Progenitor cell of endocrine pancreas (in vitro differentiated cells): Measurements from ENCODE around the gene TPGS1. TPM values are rescaled to one million over a fixed set of nuclear protein-coding genes. Genes with fewer than 3 reads are reported as not detected.

Experiments
- DNase-seq: peaks from one replicate; pipeline ENCODE4 v3.0.0; 2021; ENCODE audit warnings: low spot score; ENCODE audit not compliant: unreplicated experiment
- H3K27ac Mint-ChIP-seq: 2 replicates; pipeline ENCODE4 v1.8.0; 2021; ENCODE audit warnings: mild to moderate bottlenecking, moderate library complexity, mixed read lengths
- H3K27me3 Mint-ChIP-seq: 2 replicates; pipeline ENCODE4 v1.8.0; 2021; ENCODE audit warnings: mixed read lengths
- H3K36me3 Mint-ChIP-seq: 2 replicates; pipeline ENCODE4 v1.8.0; 2022; ENCODE audit warnings: mixed read lengths; ENCODE audit not compliant: insufficient read depth
- H3K4me1 Mint-ChIP-seq: 2 replicates; pipeline ENCODE4 v1.8.0; 2021; ENCODE audit warnings: low read depth, mixed read lengths
- H3K4me3 Mint-ChIP-seq: 2 replicates; pipeline ENCODE4 v1.8.0; 2021; ENCODE audit warnings: low read depth, mild to moderate bottlenecking, moderate library complexity, mixed read lengths
- H3K9me3 Mint-ChIP-seq: 2 replicates; pipeline ENCODE4 v1.8.0; 2021; ENCODE audit warnings: low read depth, mixed read lengths
- CTCF ChIP-seq: fragments of 200-600 bp; sonication (generic); IDR thresholded peaks from one replicate; pipeline ENCODE4 v1.5.0; 2021; ENCODE audit warnings: antibody characterized with exemption, mild to moderate bottlenecking; ENCODE audit not compliant: unreplicated experiment
- total RNA-seq: library from RNA; stranded (reverse); gene quantifications from 2 replicates; pipeline ENCODE4 v1.2.1, GENCODE V29; 2021

The TPGS1 gene
- total RNA-seq, 1 donor from 2014 or later = 16.4 TPM

- H3K4me1 Mint-ChIP-seq = peaks cover 7% of the 10 kb centered on the region
- peak overlapping the region; percentile 92 for H3K27ac Mint-ChIP-seq
- H3K9me3 Mint-ChIP-seq = no peaks in the 10 kb centered on the region
- no peak for TF ChIP-seq CTCF
- H3K27me3 Mint-ChIP-seq = peaks cover 10% of the 10 kb centered on the region
- peak overlapping the region; percentile 80 for H3K4me3 Mint-ChIP-seq
- DNase-seq = no peak
- no peaks in the 10 kb centered on the region for H3K36me3 Mint-ChIP-seq
Observed at GRCh38 chr19:530134-531008, 23.1 kb downstream of the TPGS1 start.

GRCh38 chr19:531009-531752 lies 23.9 kb downstream of the TPGS1 start:
- Mint-ChIP-seq H3K4me1 (peaks cover 7% of the 10 kb centered on the region), H3K27me3 (peaks cover 4% of the 10 kb centered on the region), H3K27ac (peak overlapping the region; percentile 92), H3K36me3 (no peaks in the 10 kb centered on the region), H3K4me3 (peak overlapping the region; percentile 80), H3K9me3 (no peaks in the 10 kb centered on the region)
- TF ChIP-seq CTCF = no peak
- DNase-seq = peak; percentile 92

GRCh38 chr19:531753-532560 lies 24.7 kb downstream of the TPGS1 start, which contains the start of gene CDC34:
CDC34 (plus strand) TSS chr19:531760; CDS start chr19:531932, 172 bp downstream.
- H3K4me3 Mint-ChIP-seq = peak within 1 kb of the TSS; percentile 82
- no peaks in the 10 kb centered on the region for H3K27me3 Mint-ChIP-seq
- H3K4me1 Mint-ChIP-seq = peaks cover 7% of the 10 kb centered on the region
- no peaks in the 10 kb centered on the region for H3K9me3 Mint-ChIP-seq
- TF ChIP-seq CTCF = no peak
- H3K27ac Mint-ChIP-seq = peak within 1 kb of the TSS; percentile 92
- no peak for DNase-seq
- no peaks in the 10 kb centered on the region for H3K36me3 Mint-ChIP-seq

- Mint-ChIP-seq H3K27me3 (no peaks in the 10 kb centered on the region), H3K9me3 (no peaks in the 10 kb centered on the region), H3K36me3 (no peaks in the 10 kb centered on the region), H3K4me3 (peak overlapping the region; percentile 82), H3K27ac (peak overlapping the region; percentile 97), H3K4me1 (peaks cover 7% of the 10 kb centered on the region)
- TF ChIP-seq CTCF = peak; percentile 59
- DNase-seq = no peak
Observed at GRCh38 chr19:532561-533363, 25.5 kb downstream of the TPGS1 start.
